SK-N-MC (cell line): ENCODE data around the gene SLC66A1.

Experiments used
- EZH2 ChIP-seq: fragments of 200-600 bp; sonication (generic); IDR thresholded peaks from one replicate; pipeline ENCODE4 v1.6.1; 2017; ENCODE audit warnings: antibody characterized with exemption
- POLR2AphosphoS5 ChIP-seq: IDR thresholded peaks from 2 replicates; pipeline ENCODE4 v1.6.1; 2012; ENCODE audit warnings: mild to moderate bottlenecking, low read depth, low read length, borderline replicate concordance

GRCh38 chr1:19268445-19268844, 43.7 kb upstream of the SLC66A1 start:
- TF ChIP-seq POLR2AphosphoS5 (no peak), EZH2 (no peak)
